ENCODE measurements around the gene CIB2. TPM values are rescaled to one million over a fixed set of nuclear protein-coding genes. Genes with fewer than 3 reads are reported as not detected.

CIB2 gene
- total RNA-seq, 1 donor from 2014 or later: 1.2 TPM

GRCh38 chr15:78102211-78102610 is 29.0 kb downstream of the CIB2 start:
- Mint-ChIP-seq H3K27me3 (ENCODE audit: insufficient read depth) (no peaks in the 10 kb centered on the region), H3K36me3 (ENCODE audit: low read depth) (no peaks in the 10 kb centered on the region), H3K27ac (peak overlapping the region; percentile 88), H3K4me3 (no peak overlapping the region), H3K9me3 (no peaks in the 10 kb centered on the region), H3K4me1 (ENCODE audit: low read depth) (peaks cover 63% of the 10 kb centered on the region)
- DNase-seq (ENCODE audit: low spot score): no peak
- intact Hi-C loops (cut with micrococcal nuclease): loop anchor here (2.0 to 5.0 kb wide), 2 partner anchors 25 to 35 kb away; partner anchors contain the start of gene TBC1D2B

- Mint-ChIP-seq H3K9me3 (no peaks in the 10 kb centered on the region), H3K4me3 (no peak overlapping the region), H3K4me1 (ENCODE audit: low read depth) (peaks cover 56% of the 10 kb centered on the region), H3K27me3 (ENCODE audit: insufficient read depth) (no peaks in the 10 kb centered on the region), H3K27ac (peak overlapping the region; percentile 40), H3K36me3 (ENCODE audit: low read depth) (no peaks in the 10 kb centered on the region)
- DNase-seq (ENCODE audit: low spot score): no peak
- intact Hi-C loops (cut with micrococcal nuclease): loop anchor here (2.0 to 5.0 kb wide), 2 partner anchors 25 to 34 kb away; partner anchors contain the start of gene TBC1D2B
Observed at GRCh38 chr15:78101423-78102105, 29.7 kb downstream of the CIB2 start.

- no peak for DNase-seq (ENCODE audit: low spot score)
- intact Hi-C loops (cut with micrococcal nuclease): loop anchor here (5.0 kb wide), 1 partner anchor 34 kb away; no protein-coding TSS in a partner anchor
- peak overlapping the region; percentile 40 for H3K27ac Mint-ChIP-seq
Observed at GRCh38 chr15:78100886-78101285, 30.4 kb downstream of the CIB2 start.

GRCh38 chr15:78098131-78098755 is 33.0 kb downstream of the CIB2 start:
- no peak for DNase-seq (ENCODE audit: low spot score)
- Mint-ChIP-seq H3K27ac (no peak overlapping the region), H3K36me3 (ENCODE audit: low read depth) (no peaks in the 10 kb centered on the region), H3K4me1 (ENCODE audit: low read depth) (peaks cover 38% of the 10 kb centered on the region), H3K4me3 (no peak overlapping the region), H3K27me3 (ENCODE audit: insufficient read depth) (no peaks in the 10 kb centered on the region), H3K9me3 (no peaks in the 10 kb centered on the region)
- intact Hi-C loops (cut with micrococcal nuclease): no loop called here

More at GRCh38 chr15:78100886-78101285, 30.4 kb downstream of the CIB2 start:
- Mint-ChIP-seq H3K4me1 (ENCODE audit: low read depth) (peaks cover 49% of the 10 kb centered on the region), H3K36me3 (ENCODE audit: low read depth) (no peaks in the 10 kb centered on the region), H3K4me3 (no peak overlapping the region), H3K27me3 (ENCODE audit: insufficient read depth) (no peaks in the 10 kb centered on the region), H3K9me3 (no peaks in the 10 kb centered on the region)

GRCh38 chr15:78097667-78098066 is 33.6 kb downstream of the CIB2 start:
- Mint-ChIP-seq H3K4me3 (no peak overlapping the region), H3K36me3 (ENCODE audit: low read depth) (no peaks in the 10 kb centered on the region), H3K9me3 (no peaks in the 10 kb centered on the region), H3K27ac (no peak overlapping the region), H3K4me1 (ENCODE audit: low read depth) (peaks cover 38% of the 10 kb centered on the region), H3K27me3 (ENCODE audit: insufficient read depth) (no peaks in the 10 kb centered on the region)
- intact Hi-C loops (cut with micrococcal nuclease): no loop called here
- no peak for DNase-seq (ENCODE audit: low spot score)

GRCh38 chr15:78093242-78094020 is 37.8 kb downstream of the CIB2 start:
- Mint-ChIP-seq H3K9me3 (no peaks in the 10 kb centered on the region), H3K27ac (no peak overlapping the region), H3K4me1 (ENCODE audit: low read depth) (peaks cover 41% of the 10 kb centered on the region), H3K36me3 (ENCODE audit: low read depth) (no peaks in the 10 kb centered on the region), H3K4me3 (no peak overlapping the region), H3K27me3 (ENCODE audit: insufficient read depth) (no peaks in the 10 kb centered on the region)
- intact Hi-C loops (cut with micrococcal nuclease): no loop called here
- no peak for DNase-seq (ENCODE audit: low spot score)

GRCh38 chr15:78092261-78093041 is 38.8 kb downstream of the CIB2 start, which contains the start of gene SH2D7:
Gene SH2D7 (plus strand): TSS chr15:78092561. CDS start chr15:78092585, 24 bp downstream.
- H3K27ac Mint-ChIP-seq: no peak within 1 kb of the TSS
- intact Hi-C loops (cut with micrococcal nuclease): no loop called here

GRCh38 chr15:78090422-78091063 is 40.7 kb downstream of the CIB2 start:
- Mint-ChIP-seq H3K4me1 (ENCODE audit: low read depth) (peaks cover 41% of the 10 kb centered on the region), H3K9me3 (no peaks in the 10 kb centered on the region), H3K4me3 (no peak overlapping the region), H3K27ac (no peak overlapping the region), H3K27me3 (ENCODE audit: insufficient read depth) (no peaks in the 10 kb centered on the region), H3K36me3 (ENCODE audit: low read depth) (no peaks in the 10 kb centered on the region)
- intact Hi-C loops (cut with micrococcal nuclease): no loop called here
- no peak for DNase-seq (ENCODE audit: low spot score)

More at GRCh38 chr15:78092261-78093041, 38.8 kb downstream of the CIB2 start, which contains the start of gene SH2D7:
- DNase-seq (ENCODE audit: low spot score): no peak
- Mint-ChIP-seq H3K36me3 (ENCODE audit: low read depth) (no peaks in the 10 kb centered on the region), H3K9me3 (no peaks in the 10 kb centered on the region), H3K4me3 (no peak within 1 kb of the TSS), H3K4me1 (ENCODE audit: low read depth) (peaks cover 41% of the 10 kb centered on the region), H3K27me3 (ENCODE audit: insufficient read depth) (no peaks in the 10 kb centered on the region)

GRCh38 chr15:78088773-78089080 is 42.5 kb downstream of the CIB2 start:
- Mint-ChIP-seq H3K4me1 (ENCODE audit: low read depth) (peaks cover 31% of the 10 kb centered on the region), H3K27ac (no peak overlapping the region), H3K9me3 (no peaks in the 10 kb centered on the region), H3K27me3 (ENCODE audit: insufficient read depth) (no peaks in the 10 kb centered on the region), H3K4me3 (no peak overlapping the region), H3K36me3 (ENCODE audit: low read depth) (no peaks in the 10 kb centered on the region)
- intact Hi-C loops (cut with micrococcal nuclease): no loop called here
- DNase-seq (ENCODE audit: low spot score): no peak

- Mint-ChIP-seq H3K4me1 (ENCODE audit: low read depth) (peaks cover 27% of the 10 kb centered on the region), H3K36me3 (ENCODE audit: low read depth) (no peaks in the 10 kb centered on the region), H3K27ac (no peak overlapping the region), H3K27me3 (ENCODE audit: insufficient read depth) (no peaks in the 10 kb centered on the region), H3K4me3 (no peak overlapping the region), H3K9me3 (no peaks in the 10 kb centered on the region)
- DNase-seq (ENCODE audit: low spot score): no peak
- intact Hi-C loops (cut with micrococcal nuclease): no loop called here
Observed at GRCh38 chr15:78087951-78088772, 43.1 kb downstream of the CIB2 start.

GRCh38 chr15:78085928-78086327 is 45.3 kb downstream of the CIB2 start:
- H3K9me3 Mint-ChIP-seq: no peaks in the 10 kb centered on the region
- DNase-seq (ENCODE audit: low spot score): no peak
- no peak overlapping the region for H3K4me3 Mint-ChIP-seq
- intact Hi-C loops (cut with micrococcal nuclease): no loop called here
- no peak overlapping the region for H3K27ac Mint-ChIP-seq
- H3K4me1 Mint-ChIP-seq (ENCODE audit: low read depth): peaks cover 21% of the 10 kb centered on the region
- H3K36me3 Mint-ChIP-seq (ENCODE audit: low read depth): no peaks in the 10 kb centered on the region
- no peaks in the 10 kb centered on the region for H3K27me3 Mint-ChIP-seq (ENCODE audit: insufficient read depth)
